Lung (tissue), 12 donors: Measurements from ENCODE around the gene ARHGAP28. TPM values are rescaled to one million over a fixed set of nuclear protein-coding genes. Genes with fewer than 3 reads are reported as not detected.

Source experiments
- ATAC-seq: fragments of 200-7000 bp; cut with Tn5 transposase; one replicate; pipeline ENCODE4 v1.9.1; 2020; ENCODE audit warnings: moderate number of reproducible peaks; ENCODE audit not compliant: insufficient read depth, low FRiP score
- DNase-seq, 3 donors: peaks; one replicate each; pipeline ENCODE4 v3.0.0-alpha.2; 2013 to 2017
- H3K27ac ChIP-seq, 2 donors: one replicate each; pipeline ENCODE4 v1.5.1; 2013; ENCODE audit warnings: mild to moderate bottlenecking in 2 of 2, moderate library complexity in 2 of 2, control low read depth in 1 of 2, inconsistent platforms in 1 of 2, low read depth in 1 of 2, low read length in 1 of 2
- H3K27me3 ChIP-seq, 3 donors: one replicate each; pipeline ENCODE4 v1.5.1; 2013; ENCODE audit warnings: low read length in 2 of 3; ENCODE audit not compliant: control insufficient read depth in 3 of 3, insufficient read depth in 3 of 3
- H3K36me3 ChIP-seq, 4 donors: one replicate each; pipeline ENCODE4 v1.5.1; 2013; ENCODE audit warnings: low read length in 4 of 4, mild to moderate bottlenecking in 1 of 4, moderate library complexity in 1 of 4; ENCODE audit not compliant: control insufficient read depth in 4 of 4, insufficient read depth in 4 of 4
- H3K4me1 ChIP-seq, 5 donors: one replicate each; pipeline ENCODE4 v1.5.1; 2013; ENCODE audit warnings: low read length in 5 of 5, mild to moderate bottlenecking in 2 of 5, moderate library complexity in 1 of 5; ENCODE audit not compliant: control insufficient read depth in 5 of 5, insufficient read depth in 5 of 5
- H3K4me3 ChIP-seq: one replicate; pipeline ENCODE4 v1.5.1; 2013; ENCODE audit warnings: mild to moderate bottlenecking, control low read depth, moderate library complexity
- H3K9ac ChIP-seq, 2 donors: one replicate each; pipeline ENCODE4 v1.5.1; 2013; ENCODE audit warnings: low read length in 2 of 2, control low read depth in 1 of 2; ENCODE audit not compliant: insufficient read depth in 1 of 2
- H3K9me3 ChIP-seq, 4 donors: one replicate each; pipeline ENCODE4 v1.5.1; 2013; ENCODE audit warnings: low read length in 3 of 4, mild to moderate bottlenecking in 1 of 4, moderate library complexity in 1 of 4; ENCODE audit not compliant: control insufficient read depth in 4 of 4, insufficient read depth in 3 of 4
- WGBS, 2 donors: extraction: QIAGEN DNeasy Blood & Tissue Kit; methylation state at CpG; one replicate each; pipeline ENCODE4 v1.1.7; 2013; 5-methylcytosine and 5-hydroxymethylcytosine counted together
- polyA plus RNA-seq, 2 donors: library from polyadenylated mRNA; stranded (reverse); fragments of 200-250 nt; gene quantifications; one replicate each; pipeline ENCODE4 v1.2.1, GENCODE V29; 2013
- total RNA-seq, 2 donors: library from RNA; depleted of rRNA in 1 of 2; stranded (reverse); fragments of >200 nt in 1 of 2; gene quantifications; one replicate each; pipeline ENCODE4 v1.2.1, GENCODE V29; 2014 to 2021
- TF ChIP-seq, protein P1 (sequence below): IDR thresholded peaks from 2 replicates; pipeline ENCODE4 v1.5.1; 2012; ENCODE audit warnings: mild to moderate bottlenecking; ENCODE audit errors: control extremely low read depth, extremely low read depth
- donor health status: control.
- donor health status: control.
- donor health status: Bipolar disorder and iron deficiency.
- donor health status: healthy.
- donor health status: DM: yes; HTN: yes; CAD: no.

ARHGAP28 gene
- total and polyA plus RNA-seq, 4 donors: 1.4 to 123 (median 5.6) TPM

DNA sequence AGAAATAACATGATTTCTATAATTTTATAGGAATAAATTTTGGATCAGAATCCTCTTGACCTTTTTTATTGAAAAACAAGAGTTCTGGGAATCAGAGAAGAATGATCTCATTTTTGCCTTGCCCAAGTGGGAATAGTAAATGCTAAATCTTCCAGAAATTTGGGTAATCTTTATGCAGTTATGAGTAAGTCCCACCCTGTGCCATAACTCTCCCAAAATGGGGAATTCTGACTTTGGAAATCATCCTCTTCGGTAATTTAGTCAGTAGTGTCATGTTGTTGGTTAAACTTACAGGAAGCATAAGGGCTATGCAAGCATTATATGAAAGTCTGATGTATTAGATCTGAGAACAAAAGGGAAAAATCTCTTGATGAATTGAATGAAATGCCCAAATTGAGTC, 20.6 kb upstream of the ARHGAP28 start:
- TF ChIP-seq, protein P1, sequence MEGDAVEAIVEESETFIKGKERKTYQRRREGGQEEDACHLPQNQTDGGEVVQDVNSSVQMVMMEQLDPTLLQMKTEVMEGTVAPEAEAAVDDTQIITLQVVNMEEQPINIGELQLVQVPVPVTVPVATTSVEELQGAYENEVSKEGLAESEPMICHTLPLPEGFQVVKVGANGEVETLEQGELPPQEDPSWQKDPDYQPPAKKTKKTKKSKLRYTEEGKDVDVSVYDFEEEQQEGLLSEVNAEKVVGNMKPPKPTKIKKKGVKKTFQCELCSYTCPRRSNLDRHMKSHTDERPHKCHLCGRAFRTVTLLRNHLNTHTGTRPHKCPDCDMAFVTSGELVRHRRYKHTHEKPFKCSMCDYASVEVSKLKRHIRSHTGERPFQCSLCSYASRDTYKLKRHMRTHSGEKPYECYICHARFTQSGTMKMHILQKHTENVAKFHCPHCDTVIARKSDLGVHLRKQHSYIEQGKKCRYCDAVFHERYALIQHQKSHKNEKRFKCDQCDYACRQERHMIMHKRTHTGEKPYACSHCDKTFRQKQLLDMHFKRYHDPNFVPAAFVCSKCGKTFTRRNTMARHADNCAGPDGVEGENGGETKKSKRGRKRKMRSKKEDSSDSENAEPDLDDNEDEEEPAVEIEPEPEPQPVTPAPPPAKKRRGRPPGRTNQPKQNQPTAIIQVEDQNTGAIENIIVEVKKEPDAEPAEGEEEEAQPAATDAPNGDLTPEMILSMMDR: no peak
- Histone ChIP-seq H3K36me3 (no peaks in the 10 kb centered on the region), H3K4me1 (no peaks in the 10 kb centered on the region), H3K27ac (no peak overlapping the region), H3K9me3 (no peaks in the 10 kb centered on the region), H3K27me3 (no peaks in the 10 kb centered on the region), H3K4me3 (no peak overlapping the region), H3K9ac (no peak overlapping the region)
- 87 to 92% methylated on average over 1 of the region's 1 CpG for WGBS, 2 donors
- DNase-seq (no peak), ATAC-seq (no peak)

DNA sequence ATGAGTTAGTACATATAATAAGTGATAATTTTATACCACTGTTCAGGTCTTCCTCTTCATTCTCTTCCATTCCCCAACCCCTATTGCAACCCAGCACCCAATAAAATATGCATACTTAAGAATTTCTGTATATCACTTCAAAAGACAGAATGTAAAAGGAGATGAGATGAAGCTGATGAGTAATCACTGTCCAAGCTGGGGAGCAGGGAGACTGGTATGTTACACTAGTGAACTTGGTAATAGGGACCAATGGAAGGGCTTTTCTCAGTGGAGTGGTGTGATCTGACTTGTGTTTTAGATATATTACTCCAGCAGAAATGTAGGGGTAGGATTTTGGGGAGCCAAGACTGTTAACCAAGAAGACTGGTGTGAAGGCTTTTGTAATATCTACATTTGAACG, 18.0 kb upstream of the ARHGAP28 start:
- ATAC-seq: no peak
- Histone ChIP-seq H3K27me3 (no peaks in the 10 kb centered on the region), H3K4me1 (no peaks in the 10 kb centered on the region), H3K27ac (no peak overlapping the region), H3K36me3 (no peaks in the 10 kb centered on the region), H3K9me3 (no peaks in the 10 kb centered on the region), H3K4me3 (no peak overlapping the region), H3K9ac (no peak overlapping the region)
- no peak for DNase-seq
- WGBS, 2 donors: 88 to 95% methylated on average over 1 of the region's 1 CpG
- TF ChIP-seq, protein P1: no peak

DNA sequence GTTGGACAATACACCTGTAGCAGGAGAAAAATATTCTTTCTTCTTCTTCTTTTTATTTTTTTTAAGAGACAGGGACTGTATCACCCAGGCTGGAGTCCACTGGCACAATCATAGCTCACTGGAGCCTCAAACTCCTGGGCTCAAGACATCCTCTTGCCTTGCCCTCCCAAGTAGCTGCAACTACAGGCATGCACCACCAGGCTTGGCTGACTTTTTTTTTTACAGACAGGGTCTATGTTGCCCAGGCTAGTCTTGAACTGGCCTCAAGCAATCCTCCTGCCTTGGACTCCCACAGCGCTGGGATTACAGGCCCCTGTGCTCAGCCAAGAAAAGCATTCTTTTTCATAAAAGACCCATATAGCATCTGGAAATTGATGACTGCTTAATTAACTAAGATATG, 17.1 kb upstream of the ARHGAP28 start:
- no peaks in the 10 kb centered on the region for H3K27me3 ChIP-seq
- 96 to 100% methylated on average over 1 of the region's 1 CpG for WGBS, 2 donors
- no peak overlapping the region for H3K9ac ChIP-seq
- no peaks in the 10 kb centered on the region for H3K36me3 ChIP-seq
- H3K9me3 ChIP-seq: no peaks in the 10 kb centered on the region
- DNase-seq (no peak), ATAC-seq (no peak)
- no peak overlapping the region for H3K27ac ChIP-seq
- TF ChIP-seq, protein P1: no peak
- no peak overlapping the region for H3K4me3 ChIP-seq
- H3K4me1 ChIP-seq: peaks cover 0 to 2% (median 0%) of the 10 kb centered on the region in 5 donors

DNA sequence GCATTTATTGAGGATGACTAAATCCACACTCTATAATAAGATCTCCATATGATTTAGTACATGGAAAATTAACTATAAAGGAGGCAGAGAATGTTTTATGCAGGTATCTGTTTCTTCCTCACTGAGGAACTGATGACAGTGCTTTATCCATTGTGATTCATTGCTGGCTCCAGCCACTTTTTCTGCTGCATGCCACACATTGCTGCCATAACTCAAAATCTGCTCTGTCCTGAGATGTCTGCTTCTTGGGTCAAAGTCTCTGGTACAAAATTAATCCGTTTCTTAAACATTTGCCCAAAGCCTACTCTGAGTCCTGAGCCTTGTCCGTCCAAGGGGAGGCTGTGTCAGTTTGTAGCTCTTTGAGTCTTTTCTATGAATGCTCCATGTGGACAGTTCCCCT, 15.5 kb upstream of the ARHGAP28 start:
- H3K9me3 ChIP-seq: no peaks in the 10 kb centered on the region

More for the DNA sequence above, 15.5 kb upstream of the ARHGAP28 start:
- Histone ChIP-seq H3K36me3 (no peaks in the 10 kb centered on the region), H3K27ac (no peak overlapping the region), H3K27me3 (no peaks in the 10 kb centered on the region), H3K4me3 (no peak overlapping the region), H3K9ac (no peak overlapping the region), H3K4me1 (peaks cover 0 to 4% (median 0%) of the 10 kb centered on the region in 5 donors)
- ATAC-seq (no peak), DNase-seq (no peak)
- WGBS, 2 donors: 87 to 88% methylated on average over 2 of the region's 2 CpGs
- TF ChIP-seq, protein P1: no peak
